HG02588 (cell line): ENCODE measurements around the gene MACROD1.

Experiments
- ATAC-seq: cut with Tn5 transposase; IDR thresholded peaks from one replicate; pipeline ENCODE4 v1.9.1; 2021; ENCODE audit warnings: mild to moderate bottlenecking, moderate library complexity; ENCODE audit not compliant: unreplicated experiment

The MACROD1 gene

DNA sequence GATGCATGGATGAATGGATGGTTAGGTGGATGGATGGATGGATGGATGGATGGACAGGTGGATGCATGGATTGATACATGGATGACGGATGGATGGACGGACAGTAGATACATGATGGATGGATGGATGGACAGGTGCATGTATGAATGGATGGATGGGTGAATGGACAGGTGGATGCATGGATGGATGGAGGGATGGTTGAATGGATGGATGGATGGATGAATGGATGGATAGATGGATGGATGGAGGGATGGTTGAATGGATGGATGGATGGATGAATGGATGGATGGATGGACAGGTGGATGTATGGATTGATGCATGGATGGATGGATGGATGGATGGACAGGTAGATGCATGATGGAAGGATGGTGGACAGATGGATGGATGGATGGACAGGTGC, 51.7 kb downstream of the MACROD1 start:
- no peak for ATAC-seq

- ATAC-seq = no peak
Measured at GRCh38 chr11:64113462-64113780, 52.5 kb downstream of the MACROD1 start.

DNA sequence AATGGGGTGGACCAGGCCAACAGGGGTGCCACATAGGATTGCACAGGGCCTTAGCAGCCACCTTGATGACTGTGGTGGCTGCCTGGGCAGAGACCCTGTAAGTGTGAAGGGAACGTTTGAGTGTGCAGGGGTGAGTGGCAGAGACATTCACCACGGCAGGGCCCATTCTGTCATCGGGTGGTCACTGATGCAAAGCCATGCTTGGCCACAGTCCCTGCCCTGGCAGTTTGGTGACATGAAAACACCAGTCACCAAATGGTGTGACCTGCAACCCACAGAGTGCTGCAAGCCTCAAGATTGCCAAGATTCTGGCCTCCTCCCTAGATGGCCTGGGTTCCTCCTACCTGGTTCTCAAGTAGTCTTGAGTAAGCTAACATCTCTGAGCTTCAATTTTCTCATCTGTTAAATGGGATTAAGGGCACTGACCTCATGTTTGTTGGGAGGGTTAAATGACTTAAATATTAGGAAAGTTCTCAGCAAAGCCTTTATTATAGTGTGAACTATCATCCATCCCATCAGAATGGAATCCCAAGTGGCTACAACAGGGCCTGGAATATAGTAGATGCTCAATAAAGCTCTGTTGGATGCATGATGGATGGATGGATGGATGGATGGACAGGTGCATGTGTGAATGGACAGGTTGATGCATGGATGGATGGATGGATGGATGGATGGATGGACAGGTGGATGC, 53.0 kb downstream of the MACROD1 start:
- ATAC-seq = no peak

DNA sequence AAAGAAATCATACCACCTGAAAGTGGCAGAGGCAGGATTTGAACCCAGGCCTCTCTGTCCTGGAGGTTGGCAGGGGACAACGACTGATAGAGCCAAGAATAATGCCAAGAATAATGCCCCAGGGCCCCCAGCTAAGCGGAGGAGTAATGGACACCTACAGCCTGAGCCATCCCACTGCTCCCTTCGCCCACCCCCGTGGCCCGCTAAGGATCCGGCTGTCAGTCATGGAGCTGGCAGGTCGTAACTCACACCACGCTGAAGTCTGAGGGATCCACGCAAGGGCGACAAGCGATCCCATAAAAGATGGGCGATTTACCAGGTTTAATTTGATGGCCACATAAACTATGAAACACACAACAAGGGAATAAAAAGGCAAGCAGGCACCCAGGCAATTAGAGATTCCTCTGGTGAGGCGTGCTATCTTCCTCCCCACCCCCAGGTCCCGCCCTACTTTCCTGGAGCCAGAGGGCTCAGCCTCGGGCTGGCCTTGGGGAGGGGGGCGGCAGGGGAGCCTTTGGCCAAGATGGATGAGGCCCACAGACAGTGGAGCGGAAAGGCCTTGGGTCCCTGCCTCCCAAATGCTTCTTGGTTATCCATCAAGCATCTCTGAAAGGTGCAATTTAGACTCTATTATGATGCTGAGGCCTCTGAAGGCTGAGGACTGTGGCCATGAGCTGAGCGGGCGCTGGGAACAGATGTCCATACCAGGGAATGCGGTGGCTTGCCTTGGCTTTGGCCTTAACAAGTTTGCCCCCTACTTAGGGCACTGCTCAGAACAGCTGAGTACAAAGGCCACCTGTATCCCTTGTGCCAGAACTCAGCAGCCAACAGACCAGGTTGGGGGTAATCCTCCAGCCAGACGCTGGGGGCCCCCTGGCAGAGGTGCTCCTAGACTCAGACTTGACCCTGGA, 55.2 kb downstream of the MACROD1 start:
- no peak for ATAC-seq

GRCh38 chr11:64109332-64109731, 56.6 kb downstream of the MACROD1 start:
- no peak for ATAC-seq

DNA sequence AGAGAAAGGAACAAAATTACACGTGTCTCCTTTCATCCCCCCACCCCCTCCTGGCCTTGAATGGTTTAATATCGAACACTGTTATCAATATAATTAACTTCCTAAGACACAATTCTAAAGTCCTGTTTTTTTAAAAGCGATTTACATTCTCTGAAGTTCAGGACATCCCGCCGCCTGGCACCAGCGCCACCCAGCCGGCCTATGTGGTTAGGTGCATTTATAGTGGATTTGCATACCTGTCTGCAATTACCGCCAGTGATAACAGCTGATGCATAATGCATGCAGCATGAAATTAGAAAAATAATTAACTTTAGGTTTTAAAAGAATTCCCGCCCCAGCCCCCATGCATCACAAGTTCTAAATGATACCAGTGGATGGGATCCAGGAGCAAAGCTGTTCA, 58.6 kb downstream of the MACROD1 start:
- ATAC-seq = no peak

- no peak for ATAC-seq
Measured at GRCh38 chr11:64104632-64105031, 61.3 kb downstream of the MACROD1 start.

- no peak for ATAC-seq
Measured at GRCh38 chr11:64103277-64103985, 62.5 kb downstream of the MACROD1 start.

DNA sequence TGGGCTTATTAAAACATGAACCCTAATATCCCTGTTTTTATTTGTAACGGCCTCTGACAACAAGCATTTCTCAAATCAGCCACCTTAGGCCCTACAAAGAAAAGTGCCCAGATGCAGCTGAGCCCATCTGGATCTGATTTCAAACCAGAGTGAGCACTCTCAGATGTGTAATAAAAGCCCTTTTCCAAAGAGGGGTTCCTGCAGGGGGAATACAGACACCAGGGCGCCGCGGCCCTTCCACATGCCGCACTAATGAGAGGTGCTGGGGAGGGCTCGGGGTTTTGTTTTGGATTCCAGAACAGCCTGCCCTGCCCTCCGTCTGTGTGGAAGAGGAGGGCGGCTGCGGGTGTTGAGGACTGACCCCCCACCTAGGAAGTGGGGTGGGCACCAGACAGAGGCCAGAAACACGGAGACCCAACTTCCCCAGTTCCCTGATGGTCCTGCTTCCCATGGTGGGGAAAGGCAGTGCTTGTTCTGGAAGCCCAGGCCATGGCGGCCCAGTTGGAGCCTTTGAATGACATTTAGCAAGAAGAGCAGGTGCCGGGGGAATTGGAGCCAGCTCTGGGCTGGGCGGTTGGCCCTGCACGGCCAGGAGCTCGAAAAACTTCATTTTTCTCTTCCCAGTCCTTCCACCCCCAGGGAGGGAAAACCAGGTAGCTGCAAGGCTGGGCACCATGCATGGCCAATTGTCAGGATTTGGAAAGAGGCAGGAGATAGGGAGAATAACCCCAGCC, 63.7 kb downstream of the MACROD1 start:
- no peak for ATAC-seq

DNA sequence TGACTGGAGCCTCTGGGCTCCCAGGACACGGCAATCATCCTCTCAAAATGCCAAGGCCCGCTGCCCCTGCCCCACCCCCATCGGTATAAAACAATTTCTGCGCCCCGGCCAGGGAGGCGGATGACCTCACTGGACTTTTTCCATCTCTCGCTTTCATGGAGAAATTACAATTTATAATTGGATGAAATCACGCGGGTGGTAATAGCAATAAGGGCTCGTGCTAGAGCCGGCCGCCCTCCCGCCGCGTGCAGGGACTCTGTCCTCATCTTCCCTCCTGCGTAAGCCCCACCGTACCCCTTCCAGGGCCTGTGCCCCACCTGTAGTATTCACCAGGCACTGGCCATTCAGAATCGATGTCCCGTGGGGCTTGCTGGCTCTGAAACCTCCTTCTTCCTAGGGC, 64.5 kb downstream of the MACROD1 start:
- ATAC-seq = no peak

DNA sequence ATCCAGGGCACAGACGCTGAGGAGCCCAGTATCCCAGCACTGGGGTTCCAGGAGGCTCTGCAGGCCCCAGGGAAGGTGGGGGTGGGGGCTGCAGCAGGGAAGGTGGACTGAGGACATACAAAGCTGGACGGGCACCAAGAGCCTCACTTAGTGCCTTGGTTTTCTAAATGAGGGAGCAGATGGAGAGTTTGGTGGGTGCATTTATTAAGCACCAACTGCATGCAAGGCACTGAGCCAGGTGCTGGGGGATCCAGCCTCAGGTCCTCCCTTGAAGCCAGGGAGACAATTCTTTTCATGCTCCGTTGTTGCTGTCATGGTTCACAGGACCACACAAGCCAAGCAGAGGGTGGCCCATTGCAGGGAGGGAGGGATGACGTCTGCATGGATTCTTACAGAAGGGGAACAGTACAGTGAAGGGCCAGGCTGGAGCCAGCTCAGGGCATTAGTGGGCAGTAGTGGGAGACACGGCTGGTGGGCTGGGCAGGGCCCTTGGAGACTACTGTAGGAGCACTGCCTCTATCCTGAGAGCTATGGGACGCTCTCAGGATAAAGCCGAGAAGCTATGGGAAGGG, 65.0 kb downstream of the MACROD1 start:
- ATAC-seq = no peak

- no peak for ATAC-seq
Measured at GRCh38 chr11:64100360-64100759, 65.6 kb downstream of the MACROD1 start.

GRCh38 chr11:64099436-64099835, 66.5 kb downstream of the MACROD1 start:
- ATAC-seq = no peak

DNA sequence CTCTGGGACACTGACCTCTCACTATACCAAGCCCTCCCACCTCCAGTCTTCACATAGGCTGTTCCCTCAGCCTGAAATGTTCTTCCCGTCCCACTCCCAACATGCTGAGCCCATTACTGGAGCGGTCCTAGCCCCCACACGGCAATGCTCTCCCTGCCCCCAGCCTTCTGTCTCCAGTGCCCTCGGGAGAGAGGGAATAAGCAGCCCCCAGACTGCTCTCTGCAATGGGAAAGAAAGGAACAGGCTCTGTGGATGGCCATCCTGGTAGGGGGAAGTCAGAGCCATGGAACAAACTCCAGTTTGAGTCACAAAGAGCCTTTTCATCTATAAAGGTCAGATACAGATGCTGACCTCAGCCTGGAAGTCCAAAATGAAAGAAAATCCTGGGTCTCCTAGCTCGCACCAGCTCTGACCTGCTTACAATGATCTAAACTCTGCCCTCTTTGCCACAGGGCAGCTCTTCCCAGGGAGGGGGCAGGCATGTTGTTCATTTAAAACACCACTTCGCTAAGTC, 67.5 kb downstream of the MACROD1 start:
- ATAC-seq = no peak

DNA sequence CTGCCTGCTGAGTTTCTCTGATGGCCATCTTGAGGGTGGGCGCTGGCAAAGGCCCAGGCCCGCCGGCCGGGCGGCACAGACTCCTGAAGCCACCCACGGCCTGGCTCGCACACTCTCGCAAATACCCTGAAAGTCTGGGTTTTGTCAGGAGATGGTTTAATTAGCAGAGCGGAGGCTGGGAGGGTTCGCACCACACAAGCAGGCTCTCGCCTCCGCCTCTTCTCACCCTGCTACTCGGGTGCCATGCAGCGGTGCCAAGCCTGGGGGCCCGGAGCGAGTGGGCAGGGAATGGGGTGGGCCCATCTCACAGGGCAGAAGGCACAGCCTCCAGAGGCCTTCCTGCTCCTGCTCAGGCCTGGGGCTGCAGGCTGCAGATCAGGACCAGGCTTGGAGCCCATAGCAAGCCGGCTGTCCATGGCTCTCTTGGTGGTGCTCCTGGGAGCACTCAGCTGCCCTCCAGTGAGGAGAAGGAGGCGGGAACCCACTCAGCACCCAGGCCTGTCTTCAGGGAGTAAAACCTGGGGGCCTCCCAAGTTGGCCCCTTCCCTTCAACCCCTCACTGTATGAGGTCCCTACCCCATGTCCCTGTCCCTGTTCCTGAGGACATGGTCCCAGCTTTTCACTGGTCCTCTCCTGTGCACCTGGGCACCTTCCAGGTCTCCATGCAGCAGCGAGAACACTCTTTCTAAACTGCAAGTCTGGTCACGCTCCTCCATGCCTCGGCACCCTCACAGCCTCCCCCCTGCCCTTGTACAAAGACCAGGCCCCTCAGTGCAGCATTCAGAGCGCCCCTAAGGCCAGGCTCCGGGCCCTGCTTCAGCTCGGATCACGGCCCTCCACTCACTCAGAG, 68.2 kb downstream of the MACROD1 start:
- no peak for ATAC-seq

DNA sequence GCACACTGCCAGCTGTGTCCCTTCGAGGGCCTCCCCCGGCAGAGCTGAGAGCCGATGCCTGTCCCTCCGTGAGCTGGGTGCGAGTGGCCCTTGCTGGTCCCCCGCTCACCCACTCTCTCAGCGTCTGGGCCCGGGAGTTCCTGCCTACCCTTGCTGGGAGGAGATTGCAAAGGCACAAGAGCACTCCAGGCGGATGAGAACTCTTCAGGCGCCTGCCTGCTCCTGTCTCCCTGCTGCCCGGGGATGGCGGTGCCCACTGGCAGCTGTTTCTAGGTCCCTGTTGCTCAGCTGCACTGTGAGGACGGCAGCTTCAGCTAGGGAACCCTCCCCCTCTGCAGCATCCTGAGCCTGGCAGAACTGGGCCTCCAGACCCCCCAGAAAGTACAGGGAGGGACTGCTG, 69.1 kb downstream of the MACROD1 start:
- ATAC-seq = no peak

- ATAC-seq = no peak
Measured at GRCh38 chr11:64095949-64096348, 70.0 kb downstream of the MACROD1 start.

- no peak for ATAC-seq
Measured at GRCh38 chr11:64095273-64095817, 70.6 kb downstream of the MACROD1 start.
